ENCODE data around the gene NELFB.
"Not testable (repeated sequence)": the region's sequence is repeated elsewhere in the genome, so short reads cannot be mapped to it uniquely, and the experiment has no call there.

Gene NELFB

GRCh38 chr9:137240841-137241489 lies 14.2 kb upstream of the NELFB start, which contains the start of gene TUBB4B:
TUBB4B (plus strand) TSS chr9:137241287; CDS start chr9:137241361, 74 bp downstream.
- Histone ChIP-seq H3K27me3 (peaks cover 1% of the 10 kb centered on the region), H3K9me3 (no peaks in the 10 kb centered on the region), H3K27ac (peak within 1 kb of the TSS; percentile 96), H3K36me3 (peaks cover 23% of the 10 kb centered on the region), H3K4me1 (ENCODE audit: control insufficient read depth in 1 of 2, insufficient read depth in 1 of 2, low read depth in 1 of 2, low read length in 1 of 2) (peaks cover 67 to 70% of the 10 kb centered on the region in 2 experiments), H3K4me3 (ENCODE audit: low read depth in 1 of 2, low read length in 1 of 2) (peak within 1 kb of the TSS; percentile 79 to 96)
- TF ChIP-seq CTCF (IDR thresholded peaks at IDR 0.05), result peak; percentile 40

- H3K9me3 ChIP-seq, result no peaks in the 10 kb centered on the region
- peaks cover 60 to 63% of the 10 kb centered on the region in 2 experiments for H3K4me1 ChIP-seq (ENCODE audit: control insufficient read depth in 1 of 2, insufficient read depth in 1 of 2, low read depth in 1 of 2, low read length in 1 of 2)
- H3K27me3 ChIP-seq, result no peaks in the 10 kb centered on the region
- no peak for TF ChIP-seq CTCF (IDR thresholded peaks at IDR 0.05)
- H3K36me3 ChIP-seq, result peaks cover 23% of the 10 kb centered on the region
- H3K4me3 ChIP-seq (ENCODE audit: low read depth in 1 of 2, low read length in 1 of 2), result peak overlapping the region; percentile 79 to 96
- peak overlapping the region; percentile 96 for H3K27ac ChIP-seq
Observed at GRCh38 chr9:137241490-137242268, 13.4 kb upstream of the NELFB start.

- TF ChIP-seq CTCF (IDR thresholded peaks at IDR 0.05), result no peak
- H3K27me3 ChIP-seq, result no peaks in the 10 kb centered on the region
- peaks cover 51 to 54% of the 10 kb centered on the region in 2 experiments for H3K4me1 ChIP-seq (ENCODE audit: control insufficient read depth in 1 of 2, insufficient read depth in 1 of 2, low read depth in 1 of 2, low read length in 1 of 2)
- peak overlapping the region; percentile 96 for H3K27ac ChIP-seq
- no peaks in the 10 kb centered on the region for H3K9me3 ChIP-seq
- peaks cover 23% of the 10 kb centered on the region for H3K36me3 ChIP-seq
- H3K4me3 ChIP-seq (ENCODE audit: low read depth in 1 of 2, low read length in 1 of 2), result peak overlapping the region; percentile 71 to 79
Observed at GRCh38 chr9:137242269-137243203, 12.6 kb upstream of the NELFB start.

GRCh38 chr9:137243266-137243625 lies 11.9 kb upstream of the NELFB start:
- not testable (repeated sequence) for H3K4me3 ChIP-seq (ENCODE audit: low read depth in 1 of 2, low read length in 1 of 2); H3K27me3 ChIP-seq; H3K9me3 ChIP-seq
- Histone ChIP-seq H3K27ac (peak overlapping the region; percentile 36), H3K4me1 (ENCODE audit: control insufficient read depth in 1 of 2, insufficient read depth in 1 of 2, low read depth in 1 of 2, low read length in 1 of 2) (peaks cover 44 to 47% of the 10 kb centered on the region in 2 experiments), H3K36me3 (peaks cover 23% of the 10 kb centered on the region)

GRCh38 chr9:137243626-137244485 lies 11.3 kb upstream of the NELFB start:
- H3K4me1 ChIP-seq (ENCODE audit: control insufficient read depth in 1 of 2, insufficient read depth in 1 of 2, low read depth in 1 of 2, low read length in 1 of 2), result peaks cover 41% of the 10 kb centered on the region in 2 experiments
- peak overlapping the region; percentile 36 for H3K27ac ChIP-seq
- H3K36me3 ChIP-seq, result peaks cover 23% of the 10 kb centered on the region
- no peak overlapping the region for H3K4me3 ChIP-seq (ENCODE audit: low read depth in 1 of 2, low read length in 1 of 2)
- no peak for TF ChIP-seq CTCF (IDR thresholded peaks at IDR 0.05)
- H3K27me3 ChIP-seq, result no peaks in the 10 kb centered on the region
- H3K9me3 ChIP-seq, result no peaks in the 10 kb centered on the region
